K562 (cell line): ENCODE results near the gene NRG2. TPM values are rescaled to one million over a fixed set of nuclear protein-coding genes. Genes with fewer than 3 reads are reported as not detected.

Source experiments
- ATAC-seq: fragments of 200-7000 bp; cut with Tn5 transposase; 3 replicates; pipeline ENCODE4 v1.9.1; 2020; ENCODE audit warnings: moderate library complexity
- BruUV-seq: library from RNA; stranded (reverse); fragments of 400-500 nt; replicated peaks from 2 replicates; lab custom pipeline; 2021; lab: Mats Ljungman, UMichigan
- CTCF ChIA-PET: fragments of 300-600 bp; formaldehyde crosslinking; extraction: SDS; loops from one replicate; lab custom pipeline; 2021; ENCODE audit warnings: low intra/inter-chr PET ratio; lab: Yijun Ruan, JAX
- POLR2A ChIA-PET: fragments of 300-600, 350-650 bp; sonication (Branson Sonifier 250); formaldehyde crosslinking; extraction: SDS; loops from one replicate; lab custom pipeline; 2021; ENCODE audit warnings: antibody characterized with exemption, inconsistent platforms; lab: Yijun Ruan, JAX
- DNase-seq, 4 experiments: peaks; one replicate each; pipeline versions ENCODE4 v3.0.0 to v3.0.0-alpha.2; 2011 to 2018; ENCODE audit warnings: low spot score in 3 of 4, mixed read lengths in 3 of 4; ENCODE audit errors: extremely low read depth in 1 of 4
- FAIRE-seq: peaks from 2 replicates; lab custom pipeline; 2011; peaks lifted over from hg19 to GRCh38; lab: Jason Lieb, UNC
- H2AFZ ChIP-seq: 2 replicates; pipeline ENCODE4 v1.6.0; 2011; ENCODE audit warnings: low read depth, low read length, control low read depth, inconsistent platforms
- H3K27ac ChIP-seq: fragments of 200-600 bp; 3 replicates; pipeline ENCODE4 v1.8.0; 2011; ENCODE audit warnings: low read depth, mild to moderate bottlenecking, control low read depth, inconsistent platforms, low read length, moderate library complexity, mixed read lengths; ENCODE audit errors: extremely low read depth
- H3K27me3 ChIP-seq, 2 experiments: fragments of 300-600 bp in 1 of 2; 2 replicates in 1 of 2; 3 replicates in 1 of 2; pipeline versions ENCODE4 v1.6.0 to v1.8.0; 2011; ENCODE audit warnings: inconsistent platforms in 2 of 2, low read length in 2 of 2, mild to moderate bottlenecking in 1 of 2, mixed read lengths in 1 of 2, moderate library complexity in 1 of 2; ENCODE audit not compliant: control insufficient read depth in 2 of 2, insufficient read depth in 2 of 2
- H3K36me3 ChIP-seq: fragments of 300-600 bp; 3 replicates; pipeline ENCODE4 v1.8.0; 2011; ENCODE audit warnings: mild to moderate bottlenecking, low read length, inconsistent platforms; ENCODE audit not compliant: control insufficient read depth, insufficient read depth
- H3K4me1 ChIP-seq, 2 experiments: fragments of 200-600 bp in 1 of 2; replicated peaks in 1 of 2; 2 replicates in 1 of 2; 3 replicates in 1 of 2; pipeline versions ENCODE4 v1.5.1 to v1.8.0; 2011; ENCODE audit warnings: inconsistent platforms in 2 of 2, low read length in 2 of 2, mild to moderate bottlenecking in 1 of 2, mixed read lengths in 1 of 2, moderate library complexity in 1 of 2; ENCODE audit not compliant: control insufficient read depth in 2 of 2, insufficient read depth in 2 of 2
- H3K4me2 ChIP-seq: 2 replicates; pipeline ENCODE4 v1.6.1; 2011; ENCODE audit warnings: low read length, control low read depth, inconsistent platforms, mixed read lengths; ENCODE audit not compliant: insufficient read depth
- H3K4me3 ChIP-seq: fragments of 200-600 bp; sonication (generic), shearing (Covaris generic); 2 replicates; pipeline ENCODE4 v1.5.1; 2016; ENCODE audit warnings: control low read depth, inconsistent platforms
- H3K79me2 ChIP-seq: fragments of 200-600 bp; 3 replicates; pipeline ENCODE4 v1.8.0; 2011; ENCODE audit warnings: low read length, inconsistent platforms; ENCODE audit not compliant: control insufficient read depth, insufficient read depth
- H3K9ac ChIP-seq, 2 experiments: 2 replicates each; pipeline versions ENCODE4 v1.6.0 to v1.6.1; 2011; ENCODE audit warnings: low read depth in 2 of 2, low read length in 2 of 2, control low read depth in 1 of 2, inconsistent platforms in 1 of 2, mild to moderate bottlenecking in 1 of 2, mixed read lengths in 1 of 2; ENCODE audit not compliant: insufficient read depth in 1 of 2
- H3K9me1 ChIP-seq: one replicate; pipeline ENCODE4 v1.6.0; 2011; ENCODE audit warnings: inconsistent platforms, mild to moderate bottlenecking, low read length, moderate library complexity; ENCODE audit not compliant: control insufficient read depth, insufficient read depth
- H3K9me3 ChIP-seq: replicated peaks from 2 replicates; pipeline ENCODE4 v1.5.1; 2011; ENCODE audit warnings: low read depth, low read length, inconsistent platforms; ENCODE audit not compliant: control insufficient read depth, insufficient read depth
- H4K20me1 ChIP-seq: replicated peaks from 2 replicates; pipeline ENCODE4 v1.6.1; 2011; ENCODE audit warnings: low read length, inconsistent platforms, mixed read lengths; ENCODE audit not compliant: control insufficient read depth, insufficient read depth
- C11orf30 ChIP-seq: fragments of 450-650 bp; IDR thresholded peaks from 2 replicates; pipeline ENCODE4 v1.6.1; 2016; ENCODE audit warnings: low read depth, mild to moderate bottlenecking
- GABPA ChIP-seq: fragments of 200-800 bp; sonication (Bioruptor generic); conservative IDR thresholded peaks from 2 replicates; pipeline ENCODE4 v1.6.1; 2016; ENCODE audit warnings: low read depth, missing genetic modification characterization, missing compliant biosample characterization
- MAZ ChIP-seq, 2 experiments: fragments of 450-650 bp in 1 of 2; sonication (generic) in 1 of 2; formaldehyde crosslinking; IDR thresholded peaks in 1 of 2; conservative IDR thresholded peaks in 1 of 2; 2 replicates each; pipeline versions ENCODE4 v1.4.0 to v1.5.0; 2020; ENCODE audit warnings: mild to moderate bottlenecking in 1 of 2, missing genetic modification reagents in 1 of 2
- NFIX ChIP-seq: fragments of 250-450 bp; sonication (Bioruptor Pico); IDR thresholded peaks from 2 replicates; pipeline ENCODE4 v1.4.0; 2020; ENCODE audit warnings: low read depth, mild to moderate bottlenecking, moderate library complexity
- POLR2AphosphoS2 ChIP-seq: IDR thresholded peaks from 2 replicates; pipeline ENCODE4 v1.6.1; 2012; ENCODE audit warnings: low read length, improper control_type of control experiment
- RAD51 ChIP-seq: fragments of 450-650 bp; IDR thresholded peaks from 2 replicates; pipeline ENCODE4 v1.7.1; 2016; ENCODE audit warnings: low read depth, mild to moderate bottlenecking, borderline replicate concordance
- SLC30A9 ChIP-seq: fragments of 250-450 bp; sonication (Bioruptor Pico); IDR thresholded peaks from 2 replicates; pipeline ENCODE4 v1.8.0; 2022; ENCODE audit warnings: mild to moderate bottlenecking, moderate library complexity
- TCF7L2 ChIP-seq: fragments of 150-350 bp; IDR thresholded peaks from 2 replicates; pipeline ENCODE4 v1.6.1; 2016; ENCODE audit warnings: low read depth, mild to moderate bottlenecking, low read length, moderate library complexity
- ZNF253 ChIP-seq: fragments of 250-450 bp; sonication (Bioruptor Pico); conservative IDR thresholded peaks from 2 replicates; pipeline ENCODE4 v1.6.1; 2021; ENCODE audit warnings: mild to moderate bottlenecking
- ZNF431 ChIP-seq: sonication (generic); formaldehyde crosslinking; IDR thresholded peaks from 2 replicates; pipeline ENCODE4 v1.8.0; 2022; ENCODE audit warnings: mild to moderate bottlenecking, missing genetic modification reagents
- ZNF717 ChIP-seq: fragments of 250-450 bp; sonication (Bioruptor Pico); IDR thresholded peaks from 2 replicates; pipeline ENCODE4 v1.5.0; 2021
- WGBS: fragments of 100-300 bp; shearing (Covaris generic); methylation state at CpG from one replicate; pipeline ENCODE4 v1.1.6; 2016; ENCODE audit warnings: low coverage, mixed read lengths; ENCODE audit not compliant: insufficient coverage; ENCODE audit errors: missing lambda C conversion rate; 5-methylcytosine and 5-hydroxymethylcytosine counted together
- in situ Hi-C: fragments of 300-500 bp; cut with MboI; formaldehyde crosslinking; loops from 4 replicates; pipeline ENCODE4 v1.15.0; 2018; ENCODE audit warnings: inconsistent platforms, mixed read lengths
- intact Hi-C: fragments of 100-400 bp; cut with micrococcal nuclease; formaldehyde crosslinking; loops from 2 replicates; pipeline ENCODE4 v1.14.2; 2022
- polyA plus RNA-seq, 8 experiments: library from polyadenylated mRNA; depleted of rRNA in 4 of 8; stranded (reverse) in 5 of 8; unstranded in 3 of 8; fragments of >200 nt; fragmentation: Nextera tagmentation in 2 of 8; fragmentation: Illumina TruSeq in 1 of 8; extraction: Ambion mirVana in 2 of 8; extraction: Trizol in 1 of 8; gene quantifications; 2 replicates each; pipeline versions ENCODE4 v1.2.1 to v1.2.3, GENCODE V29; 2011 to 2014; ENCODE audit warnings: inconsistent platforms in 1 of 8, missing spikeins in 1 of 8
- total RNA-seq, 7 experiments: library from RNA; depleted of rRNA in 6 of 7; stranded (reverse); fragments of >200 nt in 6 of 7; fragmentation: Illumina TruSeq in 2 of 7; extraction: Trizol in 2 of 7; gene quantifications; 2 replicates each; pipeline versions ENCODE4 v1.2.1 to v1.2.3, GENCODE V29; 2011 to 2021; ENCODE audit warnings: low replicate concordance in 1 of 7
- TF ChIP-seq, protein P1 (sequence below): sonication (generic); formaldehyde crosslinking; IDR thresholded peaks from 2 replicates; pipeline ENCODE4 v1.8.0; 2022; ENCODE audit warnings: mild to moderate bottlenecking, low read depth, missing genetic modification reagents
- TF ChIP-seq, protein P2 (sequence below): fragments of 450-650 bp; IDR thresholded peaks from 2 replicates; pipeline ENCODE4 v1.6.1; 2018; ENCODE audit warnings: mild to moderate bottlenecking, low read depth; ENCODE audit not compliant: partially characterized antibody
- TF ChIP-seq, protein P3 (sequence below): fragments of 250-450 bp; sonication (Bioruptor Pico); IDR thresholded peaks from 2 replicates; pipeline ENCODE4 v1.8.0; 2021; ENCODE audit warnings: moderate library complexity, mild to moderate bottlenecking, inconsistent platforms

Gene NRG2
- total and polyA plus RNA-seq, 9 of the 15 experiments (the other 6 are each of a cell fraction or from before 2014, with no cell fraction given): not detected

DNA sequence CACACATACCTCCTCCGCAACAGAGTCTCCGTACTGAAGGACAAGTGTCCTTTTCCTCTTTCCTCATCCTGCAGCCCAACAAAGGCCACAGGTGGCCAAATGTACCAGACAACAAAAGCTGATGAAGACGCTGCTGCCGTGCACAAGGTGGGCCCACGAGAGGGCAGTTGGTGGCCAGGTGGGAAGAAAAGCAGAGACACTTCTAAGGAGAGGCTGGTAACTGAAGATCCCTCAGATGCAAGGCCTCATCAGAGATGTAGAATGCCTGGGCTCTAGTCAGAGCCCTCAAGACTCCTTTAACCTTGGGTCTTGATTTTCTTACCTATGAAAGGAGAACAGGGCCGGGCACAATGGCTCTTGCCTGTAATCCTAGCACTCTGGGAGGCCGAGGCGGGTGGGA lies 75.7 kb downstream of the NRG2 start:
- Histone ChIP-seq H3K79me2 (no peaks in the 10 kb centered on the region), H3K36me3 (no peaks in the 10 kb centered on the region), H3K9me3 (no peaks in the 10 kb centered on the region), H3K27ac (no peak overlapping the region), H3K27me3 (peaks cover 0 to 30% of the 10 kb centered on the region in 2 experiments; a peak in 3 of 5 replicates), H3K9me1 (no peaks in the 10 kb centered on the region), H3K4me1 (peaks cover 0 to 10% of the 10 kb centered on the region in 2 experiments; a peak in 1 of 5 replicates), H4K20me1 (no peaks in the 10 kb centered on the region), H2AFZ (no peak overlapping the region), H3K9ac (no peak overlapping the region), H3K4me2 (no peak overlapping the region), H3K4me3 (no peak overlapping the region)
- BruUV-seq: no TSS peak
- ATAC-seq (no peak), DNase-seq (no peak), FAIRE-seq (no peak)
- WGBS: 3% methylated on average over 8 of the region's 8 CpGs
- ChIA-PET CTCF (interaction anchor here (1.9 to 5.0 kb wide), 2 partner anchors 103 to 179 kb away, joined by 7 to 117 read pairs; no protein-coding TSS in a partner anchor), POLR2A (no interaction called here)
- intact Hi-C loops (loop anchor here (10.0 kb wide), 1 partner anchor 333 kb away; no protein-coding TSS in a partner anchor), in situ Hi-C loops (no loop called here)
- TF ChIP-seq, protein P1, sequence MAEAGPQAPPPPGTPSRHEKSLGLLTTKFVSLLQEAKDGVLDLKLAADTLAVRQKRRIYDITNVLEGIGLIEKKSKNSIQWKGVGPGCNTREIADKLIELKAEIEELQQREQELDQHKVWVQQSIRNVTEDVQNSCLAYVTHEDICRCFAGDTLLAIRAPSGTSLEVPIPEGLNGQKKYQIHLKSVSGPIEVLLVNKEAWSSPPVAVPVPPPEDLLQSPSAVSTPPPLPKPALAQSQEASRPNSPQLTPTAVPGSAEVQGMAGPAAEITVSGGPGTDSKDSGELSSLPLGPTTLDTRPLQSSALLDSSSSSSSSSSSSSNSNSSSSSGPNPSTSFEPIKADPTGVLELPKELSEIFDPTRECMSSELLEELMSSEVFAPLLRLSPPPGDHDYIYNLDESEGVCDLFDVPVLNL (CRISPR knock-in tag): no peak

DNA sequence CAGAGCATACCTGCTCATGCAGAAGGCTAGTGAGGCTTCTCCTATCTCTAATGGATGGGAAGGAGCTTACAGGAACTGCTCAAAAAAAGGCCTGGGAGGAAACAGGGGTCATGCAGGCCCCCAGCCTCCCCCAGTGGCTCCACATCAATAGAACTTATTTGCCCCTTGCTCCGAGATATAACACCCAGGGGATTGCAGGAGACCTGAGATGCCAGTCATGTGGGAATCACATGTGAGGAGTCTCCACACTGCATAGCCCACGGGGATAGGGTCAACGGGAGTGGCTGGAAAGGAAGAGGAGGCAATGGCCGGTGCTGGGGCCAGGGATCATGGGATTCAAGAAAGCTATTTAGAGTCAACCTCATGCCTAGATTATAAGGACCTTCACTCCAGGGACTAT lies 76.2 kb downstream of the NRG2 start:
- H3K27me3 ChIP-seq: peaks cover 0 to 34% of the 10 kb centered on the region in 2 experiments; a peak in 3 of 5 replicates
- ChIA-PET POLR2A (no interaction called here), CTCF (interaction anchor here (1.9 to 5.0 kb wide), 2 partner anchors 103 to 179 kb away, joined by 7 to 117 read pairs; no protein-coding TSS in a partner anchor)
- FAIRE-seq: no peak
- H3K9me3 ChIP-seq: no peaks in the 10 kb centered on the region
- no peaks in the 10 kb centered on the region for H4K20me1 ChIP-seq
- no peak for DNase-seq
- H3K27ac ChIP-seq: no peak overlapping the region
- no peaks in the 10 kb centered on the region for H3K36me3 ChIP-seq
- no peak for ATAC-seq
- no peaks in the 10 kb centered on the region for H3K9me1 ChIP-seq
- H3K4me3 ChIP-seq: no peak overlapping the region
- WGBS: 0% methylated on average over 4 of the region's 4 CpGs
- peaks cover 0 to 10% of the 10 kb centered on the region in 2 experiments; a peak in 1 of 5 replicates for H3K4me1 ChIP-seq
- no peaks in the 10 kb centered on the region for H3K79me2 ChIP-seq
- no TSS peak for BruUV-seq
- no peak overlapping the region for H3K4me2 ChIP-seq
- intact Hi-C loops (loop anchor here (10.0 kb wide), 1 partner anchor 332 kb away; no protein-coding TSS in a partner anchor), in situ Hi-C loops (no loop called here)
- H3K9ac ChIP-seq: no peak overlapping the region
- H2AFZ ChIP-seq: no peak overlapping the region
- TF ChIP-seq ZNF431 (CRISPR knock-in tag) (no peak), NFIX (CRISPR knock-in tag) (no peak), ZNF253 (CRISPR knock-in tag) (no peak), C11orf30 (no peak), TCF7L2 (no peak), MAZ (CRISPR knock-in tag; conservative IDR thresholded peaks at IDR 0.05 in 1 of 2, IDR thresholded peaks at IDR 0.05 in 1 of 2) (no peak), RAD51 (no peak), SLC30A9 (CRISPR knock-in tag) (no peak), ZNF717 (no peak), POLR2AphosphoS2 (no peak), GABPA (tag) (no peak)
- TF ChIP-seq, protein P2, sequence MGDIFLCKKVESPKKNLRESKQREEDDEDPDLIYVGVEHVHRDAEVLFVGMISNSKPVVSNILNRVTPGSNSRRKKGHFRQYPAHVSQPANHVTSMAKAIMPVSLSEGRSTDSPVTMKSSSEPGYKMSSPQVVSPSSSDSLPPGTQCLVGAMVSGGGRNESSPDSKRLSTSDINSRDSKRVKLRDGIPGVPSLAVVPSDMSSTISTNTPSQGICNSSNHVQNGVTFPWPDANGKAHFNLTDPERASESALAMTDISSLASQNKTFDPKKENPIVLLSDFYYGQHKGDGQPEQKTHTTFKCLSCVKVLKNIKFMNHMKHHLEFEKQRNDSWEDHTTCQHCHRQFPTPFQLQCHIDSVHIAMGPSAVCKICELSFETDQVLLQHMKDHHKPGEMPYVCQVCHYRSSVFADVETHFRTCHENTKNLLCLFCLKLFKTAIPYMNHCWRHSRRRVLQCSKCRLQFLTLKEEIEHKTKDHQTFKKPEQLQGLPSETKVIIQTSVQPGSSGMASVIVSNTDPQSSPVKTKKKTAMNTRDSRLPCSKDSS: no peak
- TF ChIP-seq, protein P3, sequence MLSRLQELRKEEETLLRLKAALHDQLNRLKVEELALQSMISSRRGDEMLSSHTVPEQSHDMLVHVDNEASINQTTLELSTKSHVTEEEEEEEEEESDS (CRISPR knock-in tag): no peak
